Type B pancreatic cell (in vitro differentiated cells): ENCODE results near the gene OLFML3. TPM values are rescaled to one million over a fixed set of nuclear protein-coding genes. Genes with fewer than 3 reads are reported as not detected.

Experiments used
- DNase-seq: peaks from one replicate; pipeline ENCODE4 v3.0.0; 2021; ENCODE audit warnings: mixed read lengths; ENCODE audit not compliant: unreplicated experiment; ENCODE audit errors: extremely low spot score
- H3K27ac Mint-ChIP-seq: 2 replicates; pipeline ENCODE4 v1.8.0; 2021; ENCODE audit warnings: mild to moderate bottlenecking, mixed read lengths
- H3K27me3 Mint-ChIP-seq: 2 replicates; pipeline ENCODE4 v1.8.0; 2021; ENCODE audit warnings: mixed read lengths
- H3K36me3 Mint-ChIP-seq: 2 replicates; pipeline ENCODE4 v1.8.0; 2021; ENCODE audit warnings: mixed read lengths
- H3K4me1 Mint-ChIP-seq: one replicate; pipeline ENCODE4 v1.8.0; 2021; ENCODE audit warnings: mixed read lengths; ENCODE audit not compliant: unreplicated experiment
- H3K4me3 Mint-ChIP-seq: 2 replicates; pipeline ENCODE4 v1.8.0; 2021; ENCODE audit warnings: mild to moderate bottlenecking, mixed read lengths
- H3K9me3 Mint-ChIP-seq: 2 replicates; pipeline ENCODE4 v1.8.0; 2021; ENCODE audit warnings: mixed read lengths
- total RNA-seq: library from RNA; stranded (reverse); gene quantifications from 2 replicates; pipeline ENCODE4 v1.2.1, GENCODE V29; 2021; ENCODE audit warnings: low replicate concordance
- TF ChIP-seq, protein P1 (sequence below): fragments of 200-600 bp; sonication (generic); conservative IDR thresholded peaks from 2 replicates; pipeline ENCODE4 v1.5.0; 2021; ENCODE audit warnings: antibody characterized with exemption, mild to moderate bottlenecking

Gene OLFML3
- total RNA-seq, 1 donor from 2014 or later: 30.5 TPM

DNA sequence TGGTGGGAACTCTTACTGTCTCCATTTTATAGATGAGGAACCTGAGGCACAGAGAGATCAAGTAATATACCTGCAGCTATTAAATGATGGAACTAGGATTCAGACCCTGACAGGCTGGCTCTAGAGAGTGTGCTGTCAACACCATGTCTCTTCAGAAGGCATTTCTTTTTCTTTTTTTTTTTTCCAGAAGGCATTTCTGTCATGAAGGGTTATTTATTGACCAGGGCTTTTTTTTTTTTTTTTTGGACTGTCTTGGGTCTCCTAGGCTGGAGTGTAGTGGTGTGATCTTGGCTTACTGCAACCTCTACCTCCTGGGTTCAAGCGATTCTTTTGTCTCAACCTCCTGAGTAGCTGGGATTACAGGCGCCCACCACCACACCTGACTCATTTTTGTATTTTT, 27.6 kb upstream of the OLFML3 start:
- Mint-ChIP-seq H3K4me1 (peaks cover 18% of the 10 kb centered on the region), H3K9me3 (no peaks in the 10 kb centered on the region), H3K27me3 (no peaks in the 10 kb centered on the region), H3K27ac (no peak overlapping the region), H3K36me3 (peaks cover 8% of the 10 kb centered on the region), H3K4me3 (no peak overlapping the region)
- TF ChIP-seq, protein P1, sequence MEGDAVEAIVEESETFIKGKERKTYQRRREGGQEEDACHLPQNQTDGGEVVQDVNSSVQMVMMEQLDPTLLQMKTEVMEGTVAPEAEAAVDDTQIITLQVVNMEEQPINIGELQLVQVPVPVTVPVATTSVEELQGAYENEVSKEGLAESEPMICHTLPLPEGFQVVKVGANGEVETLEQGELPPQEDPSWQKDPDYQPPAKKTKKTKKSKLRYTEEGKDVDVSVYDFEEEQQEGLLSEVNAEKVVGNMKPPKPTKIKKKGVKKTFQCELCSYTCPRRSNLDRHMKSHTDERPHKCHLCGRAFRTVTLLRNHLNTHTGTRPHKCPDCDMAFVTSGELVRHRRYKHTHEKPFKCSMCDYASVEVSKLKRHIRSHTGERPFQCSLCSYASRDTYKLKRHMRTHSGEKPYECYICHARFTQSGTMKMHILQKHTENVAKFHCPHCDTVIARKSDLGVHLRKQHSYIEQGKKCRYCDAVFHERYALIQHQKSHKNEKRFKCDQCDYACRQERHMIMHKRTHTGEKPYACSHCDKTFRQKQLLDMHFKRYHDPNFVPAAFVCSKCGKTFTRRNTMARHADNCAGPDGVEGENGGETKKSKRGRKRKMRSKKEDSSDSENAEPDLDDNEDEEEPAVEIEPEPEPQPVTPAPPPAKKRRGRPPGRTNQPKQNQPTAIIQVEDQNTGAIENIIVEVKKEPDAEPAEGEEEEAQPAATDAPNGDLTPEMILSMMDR: no peak
- no peak for DNase-seq

GRCh38 chr1:113957984-113958383, 21.3 kb upstream of the OLFML3 start:
- no peak overlapping the region for H3K4me3 Mint-ChIP-seq
- H3K9me3 Mint-ChIP-seq: no peaks in the 10 kb centered on the region
- TF ChIP-seq, protein P1: no peak
- no peaks in the 10 kb centered on the region for H3K27me3 Mint-ChIP-seq
- H3K4me1 Mint-ChIP-seq: no peaks in the 10 kb centered on the region
- no peak for DNase-seq
- no peak overlapping the region for H3K27ac Mint-ChIP-seq
- H3K36me3 Mint-ChIP-seq: peaks cover 25% of the 10 kb centered on the region

DNA sequence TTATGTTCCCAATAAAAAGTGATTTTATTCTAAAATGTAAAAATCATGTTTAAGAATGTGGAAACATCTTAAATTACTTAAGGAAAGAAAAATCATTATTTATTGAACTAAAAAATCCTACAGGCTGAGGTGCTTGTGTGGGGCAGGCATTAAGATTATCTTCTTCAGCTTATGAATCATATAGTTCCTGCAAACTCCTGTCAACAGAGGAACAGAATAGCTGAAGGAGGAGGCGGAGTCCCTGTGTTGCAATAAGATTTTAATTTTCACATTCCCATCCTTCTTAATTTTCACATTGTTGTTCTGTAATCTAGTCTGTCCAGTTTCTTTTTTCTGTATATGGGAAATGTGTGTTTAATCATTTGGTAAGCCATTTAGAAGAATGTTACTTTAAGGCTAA, 20.6 kb upstream of the OLFML3 start:
- Mint-ChIP-seq H3K9me3 (no peaks in the 10 kb centered on the region), H3K27ac (no peak overlapping the region), H3K4me1 (no peaks in the 10 kb centered on the region), H3K27me3 (no peaks in the 10 kb centered on the region), H3K36me3 (peaks cover 25% of the 10 kb centered on the region), H3K4me3 (no peak overlapping the region)
- TF ChIP-seq, protein P1: no peak
- no peak for DNase-seq

DNA sequence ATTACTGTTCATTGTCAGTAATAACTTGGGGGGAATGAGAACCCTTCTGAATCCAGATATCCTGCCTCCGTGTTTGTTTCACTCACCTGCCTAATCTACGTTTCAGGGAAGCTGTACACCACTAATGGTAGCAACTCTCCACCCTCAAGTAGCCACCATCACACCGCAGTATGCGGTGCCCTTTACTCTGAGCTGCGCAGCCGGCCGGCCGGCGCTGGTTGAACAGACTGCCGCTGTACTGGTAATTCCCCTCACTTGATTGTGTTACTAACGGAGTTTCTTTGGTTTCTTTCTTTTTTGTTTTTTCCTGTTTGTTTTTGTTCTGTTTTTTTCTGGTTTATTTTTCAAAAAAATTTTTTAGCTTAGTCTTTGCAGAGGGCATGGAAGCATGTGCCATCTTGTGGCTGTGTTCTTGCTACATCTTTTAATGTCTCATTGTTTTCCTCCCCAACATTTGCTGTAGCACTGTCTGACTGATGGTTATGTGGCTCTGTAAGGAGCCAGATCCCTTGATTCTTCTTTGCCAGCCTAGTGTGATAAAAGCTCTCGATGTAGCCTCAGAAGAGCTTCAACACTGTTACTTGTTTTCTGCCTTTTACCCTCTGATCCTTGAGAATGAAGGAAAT, 15.9 kb upstream of the OLFML3 start:
- peaks cover 3% of the 10 kb centered on the region for H3K4me1 Mint-ChIP-seq
- H3K36me3 Mint-ChIP-seq: peaks cover 44% of the 10 kb centered on the region
- H3K9me3 Mint-ChIP-seq: no peaks in the 10 kb centered on the region
- TF ChIP-seq, protein P1: no peak
- DNase-seq: no peak
- no peak overlapping the region for H3K27ac Mint-ChIP-seq
- H3K27me3 Mint-ChIP-seq: no peaks in the 10 kb centered on the region
- H3K4me3 Mint-ChIP-seq: no peak overlapping the region

DNA sequence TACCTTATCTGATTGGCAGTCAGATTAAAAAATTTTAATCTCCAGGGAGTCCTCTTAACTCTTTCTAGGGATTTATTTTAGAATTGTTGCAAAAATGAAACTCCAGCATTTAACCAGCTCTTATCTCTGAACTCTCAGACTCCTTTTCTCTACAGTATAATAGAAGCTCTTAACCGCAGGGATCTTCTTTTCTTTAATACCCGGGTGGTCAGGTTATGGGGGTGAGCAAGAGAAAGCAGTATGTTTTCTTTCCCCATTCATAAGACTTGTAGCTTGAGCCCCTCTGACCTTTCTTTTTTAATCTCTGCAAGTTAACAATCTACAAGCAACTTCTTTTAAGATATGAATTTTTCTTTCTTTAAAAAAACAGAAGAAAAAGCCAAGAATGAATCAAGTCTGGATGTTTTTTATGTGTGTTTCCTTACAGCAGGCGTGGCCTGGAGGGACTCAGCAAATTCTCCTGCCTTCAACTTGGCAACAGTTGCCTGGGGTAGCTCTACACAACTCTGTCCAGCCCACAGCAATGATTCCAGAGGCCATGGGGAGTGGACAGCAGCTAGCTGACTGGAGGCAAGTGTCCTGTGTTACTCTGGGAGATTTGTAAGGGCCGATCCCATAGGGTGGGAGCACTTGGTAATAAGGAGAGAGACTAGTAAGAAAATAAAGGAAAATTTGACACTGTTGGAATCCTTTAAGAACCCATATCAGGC, 13.4 kb upstream of the OLFML3 start:
- DNase-seq: no peak
- H3K4me3 Mint-ChIP-seq: no peak overlapping the region
- no peaks in the 10 kb centered on the region for H3K27me3 Mint-ChIP-seq
- no peak overlapping the region for H3K27ac Mint-ChIP-seq
- peaks cover 3% of the 10 kb centered on the region for H3K4me1 Mint-ChIP-seq
- H3K9me3 Mint-ChIP-seq: no peaks in the 10 kb centered on the region
- peaks cover 55% of the 10 kb centered on the region for H3K36me3 Mint-ChIP-seq
- TF ChIP-seq, protein P1: no peak
